ENCODE measurements around the gene AFDN. TPM values are rescaled to one million over a fixed set of nuclear protein-coding genes. Genes with fewer than 3 reads are reported as not detected.

AFDN gene
- total RNA-seq, 1 donor from 2014 or later: 102 TPM

- H3K9me3 ChIP-seq: no peaks in the 10 kb centered on the region
- H3K4me3 ChIP-seq: no peak overlapping the region
- no peaks in the 10 kb centered on the region for H3K27me3 ChIP-seq
- no peaks in the 10 kb centered on the region for H3K4me1 ChIP-seq
- H3K36me3 ChIP-seq: no peaks in the 10 kb centered on the region
- TF ChIP-seq CTCF (IDR thresholded peaks at IDR 0.05): no peak
- no peak for DNase-seq (ENCODE audit: low spot score in 2 of 2)
- no peak overlapping the region for H3K27ac ChIP-seq
- intact Hi-C loops (cut with DNase I): no loop called here
These were observed 157.5 kb downstream of the AFDN start for GRCh38 chr6:167984144-167984719.

GRCh38 chr6:167984876-167985604, 158.3 kb downstream of the AFDN start:
- TF ChIP-seq CTCF (IDR thresholded peaks at IDR 0.05): no peak
- no peak overlapping the region for H3K27ac ChIP-seq
- no peaks in the 10 kb centered on the region for H3K27me3 ChIP-seq
- no peaks in the 10 kb centered on the region for H3K9me3 ChIP-seq
- H3K36me3 ChIP-seq: no peaks in the 10 kb centered on the region
- intact Hi-C loops (cut with DNase I): no loop called here
- H3K4me1 ChIP-seq: no peaks in the 10 kb centered on the region
- H3K4me3 ChIP-seq: no peak overlapping the region
- DNase-seq (ENCODE audit: low spot score in 2 of 2): no peak

- no peak for DNase-seq (ENCODE audit: low spot score in 2 of 2)
- H3K36me3 ChIP-seq: no peaks in the 10 kb centered on the region
- H3K4me1 ChIP-seq: no peaks in the 10 kb centered on the region
- no peaks in the 10 kb centered on the region for H3K9me3 ChIP-seq
- no peak for TF ChIP-seq CTCF (IDR thresholded peaks at IDR 0.05)
- H3K27ac ChIP-seq: no peak overlapping the region
- no peaks in the 10 kb centered on the region for H3K27me3 ChIP-seq
- intact Hi-C loops (cut with DNase I): no loop called here
- H3K4me3 ChIP-seq: no peak overlapping the region
These were observed 159.3 kb downstream of the AFDN start for GRCh38 chr6:167985911-167986595.

GRCh38 chr6:167987396-167988153, 160.9 kb downstream of the AFDN start:
- H3K9me3 ChIP-seq: no peaks in the 10 kb centered on the region
- no peak for TF ChIP-seq CTCF (IDR thresholded peaks at IDR 0.05)
- no peak for DNase-seq (ENCODE audit: low spot score in 2 of 2)
- no peaks in the 10 kb centered on the region for H3K36me3 ChIP-seq
- H3K4me3 ChIP-seq: no peak overlapping the region
- H3K4me1 ChIP-seq: no peaks in the 10 kb centered on the region
- H3K27ac ChIP-seq: no peak overlapping the region
- H3K27me3 ChIP-seq: no peaks in the 10 kb centered on the region
- intact Hi-C loops (cut with DNase I): no loop called here

- Histone ChIP-seq H3K4me1 (no peaks in the 10 kb centered on the region), H3K27me3 (no peaks in the 10 kb centered on the region), H3K9me3 (no peaks in the 10 kb centered on the region), H3K27ac (no peak overlapping the region), H3K36me3 (no peaks in the 10 kb centered on the region), H3K4me3 (no peak overlapping the region)
- intact Hi-C loops (cut with DNase I): no loop called here
- no peak for DNase-seq (ENCODE audit: low spot score in 2 of 2)
- no peak for TF ChIP-seq CTCF (IDR thresholded peaks at IDR 0.05)
These were observed 161.4 kb downstream of the AFDN start for GRCh38 chr6:167988154-167988495.

Data from ascending aorta (tissue), 2 donors.